Endothelial cell of umbilical vein (primary cell): Measurements from ENCODE around the gene FRS3. TPM values are rescaled to one million over a fixed set of nuclear protein-coding genes. Genes with fewer than 3 reads are reported as not detected.

ENCODE experiments used
- BruUV-seq: library from RNA; stranded (reverse); fragments of 400-500 nt; replicated peaks from 2 replicates; lab custom pipeline; 2021; lab: Mats Ljungman, UMichigan
- CTCF ChIA-PET: fragments of 300-600, 350-600 bp; sonication (Branson Sonifier 250); formaldehyde crosslinking; loops from one replicate; lab custom pipeline; 2021; ENCODE audit warnings: antibody characterized with exemption, inconsistent platforms; lab: Charles Lee
- POLR2A ChIA-PET: fragments of 300-600, 350-600 bp; sonication (Branson Sonifier 250); formaldehyde crosslinking; loops from one replicate; lab custom pipeline; 2021; ENCODE audit warnings: antibody characterized with exemption, inconsistent platforms; lab: Charles Lee
- DNase-seq: peaks from one replicate; pipeline ENCODE4 v3.0.0-alpha.2; 2011; ENCODE audit warnings: low read depth, low spot score
- FAIRE-seq: peaks from 2 replicates; lab custom pipeline; 2011; peaks lifted over from hg19 to GRCh38; lab: Jason Lieb, UNC
- H2AFZ ChIP-seq: 2 replicates; pipeline ENCODE4 v1.6.0; 2012; ENCODE audit warnings: low read depth, low read length, control low read depth, inconsistent platforms
- H3K27ac ChIP-seq: 2 replicates; pipeline ENCODE4 v1.5.1; 2011; ENCODE audit warnings: low read depth, mild to moderate bottlenecking, control low read depth, low read length, moderate library complexity; ENCODE audit not compliant: insufficient read depth
- H3K27me3 ChIP-seq, 2 experiments: 2 replicates each; pipeline versions ENCODE4 v1.6.0 to v1.6.1; 2011; ENCODE audit warnings: low read length in 2 of 2, mixed read lengths in 1 of 2; ENCODE audit not compliant: control insufficient read depth in 2 of 2, insufficient read depth in 2 of 2
- H3K36me3 ChIP-seq, 2 experiments: 2 replicates in 1 of 2; 3 replicates in 1 of 2; pipeline ENCODE4 v1.5.1; 2011; ENCODE audit warnings: low read length in 2 of 2, mild to moderate bottlenecking in 1 of 2, moderate library complexity in 1 of 2; ENCODE audit not compliant: control insufficient read depth in 2 of 2, insufficient read depth in 2 of 2; ENCODE audit errors: extremely low read depth in 1 of 2
- H3K4me1 ChIP-seq: 3 replicates; pipeline ENCODE4 v1.5.1; 2011; ENCODE audit warnings: mild to moderate bottlenecking, low read length; ENCODE audit not compliant: control insufficient read depth, insufficient read depth; ENCODE audit errors: extremely low read depth
- H3K4me2 ChIP-seq: 2 replicates; pipeline ENCODE4 v1.6.1; 2011; ENCODE audit warnings: low read length, control low read depth, mixed read lengths; ENCODE audit not compliant: insufficient read depth
- H3K4me3 ChIP-seq, 3 experiments: fragments of 200-600 bp in 1 of 3; sonication (generic), shearing (Covaris generic) in 1 of 3; replicated peaks in 1 of 3; 2 replicates each; pipeline ENCODE4 v1.5.1; 2011 to 2016; ENCODE audit warnings: control low read depth in 3 of 3, low read length in 3 of 3, mild to moderate bottlenecking in 2 of 3, inconsistent platforms in 1 of 3, low read depth in 1 of 3, moderate library complexity in 1 of 3; ENCODE audit not compliant: insufficient read depth in 1 of 3
- H3K79me2 ChIP-seq: 2 replicates; pipeline ENCODE4 v1.6.0; 2012; ENCODE audit warnings: low read length, inconsistent platforms; ENCODE audit not compliant: control insufficient read depth, insufficient read depth
- H3K9ac ChIP-seq: replicated peaks from 2 replicates; pipeline ENCODE3; 2011; ENCODE audit warnings: low read length, control low read depth; ENCODE audit not compliant: insufficient read depth; ENCODE audit errors: extremely low read depth
- H3K9me1 ChIP-seq: replicated peaks from 3 replicates; pipeline ENCODE4 v1.6.0; 2011; ENCODE audit warnings: mild to moderate bottlenecking, low read length; ENCODE audit not compliant: control insufficient read depth, insufficient read depth; ENCODE audit errors: extremely low read depth
- H3K9me3 ChIP-seq: replicated peaks from 2 replicates; pipeline ENCODE4 v1.5.1; 2012; ENCODE audit warnings: low read length, inconsistent platforms; ENCODE audit not compliant: control insufficient read depth, insufficient read depth
- H4K20me1 ChIP-seq: replicated peaks from 2 replicates; pipeline ENCODE3; 2011; ENCODE audit warnings: mild to moderate bottlenecking, low read length; ENCODE audit not compliant: control insufficient read depth, insufficient read depth; ENCODE audit errors: extremely low read depth
- EZH2 ChIP-seq: IDR thresholded peaks from 2 replicates; pipeline ENCODE4 v1.6.1; 2012; ENCODE audit warnings: borderline replicate concordance, low read depth, mild to moderate bottlenecking, moderate library complexity, low read length, inconsistent platforms; ENCODE audit not compliant: severe bottlenecking
- FOS ChIP-seq: IDR thresholded peaks from 2 replicates; pipeline ENCODE4 v1.6.1; 2011; ENCODE audit warnings: mild to moderate bottlenecking, low read length, moderate library complexity, borderline replicate concordance; ENCODE audit not compliant: insufficient read depth
- GATA2 ChIP-seq: IDR thresholded peaks from 2 replicates; pipeline ENCODE4 v1.7.0; 2011; ENCODE audit warnings: low read depth, mild to moderate bottlenecking, moderate library complexity, mixed read lengths, low read length; ENCODE audit not compliant: insufficient read length, insufficient read depth
- JUN ChIP-seq: IDR thresholded peaks from 2 replicates; pipeline ENCODE4 v1.6.1; 2011; ENCODE audit warnings: borderline replicate concordance, low read depth; ENCODE audit not compliant: insufficient read length, insufficient read depth
- MYC ChIP-seq: IDR thresholded peaks from one replicate; pipeline ENCODE4 v1.6.1; 2011; ENCODE audit warnings: mild to moderate bottlenecking, low read depth, low read length
- POLR2A ChIP-seq: IDR thresholded peaks from 2 replicates; pipeline ENCODE4 v1.6.1; 2012; ENCODE audit warnings: low read depth, mild to moderate bottlenecking, control low read depth, low read length
- POLR2AphosphoS5 ChIP-seq: IDR thresholded peaks from 2 replicates; pipeline ENCODE4 v1.6.1; 2012; ENCODE audit warnings: low read depth, mild to moderate bottlenecking, control low read depth, low read length, moderate library complexity; ENCODE audit not compliant: insufficient read depth
- dilution Hi-C: fragments of 300-500 bp; cut with MboI; formaldehyde crosslinking; loops from one replicate; pipeline ENCODE4 v1.15.0; 2019; ENCODE audit warnings: low sequenced_read_pairs; ENCODE audit not compliant: extremely low pct_ligation_motif_present
- intact Hi-C: fragments of 100-400 bp; cut with micrococcal nuclease; formaldehyde crosslinking; loops from one replicate; pipeline ENCODE4 v1.10.0; 2022
- polyA plus RNA-seq, 4 experiments: library from polyadenylated mRNA; depleted of rRNA in 3 of 4; stranded (reverse) in 3 of 4; unstranded in 1 of 4; fragments of >200 nt; gene quantifications; 2 replicates each; pipeline versions ENCODE4 v1.2.1 to v1.2.3, GENCODE V29; 2011 to 2012; ENCODE audit warnings: missing spikeins in 1 of 4
- total RNA-seq: library from RNA; stranded (reverse); gene quantifications from 2 replicates; pipeline ENCODE4 v1.2.3, GENCODE V29; 2021
- TF ChIP-seq, protein P1 (sequence below): IDR thresholded peaks from 2 replicates; pipeline ENCODE4 v1.6.1; 2011; ENCODE audit not compliant: insufficient read depth, insufficient read length
- TF ChIP-seq, protein P2 (sequence below), 2 donors: IDR thresholded peaks; 1 replicate in 1 of 2; 2 replicates in 1 of 2; pipeline ENCODE4 v1.5.1; 2011; ENCODE audit warnings: low read length in 2 of 2, mild to moderate bottlenecking in 2 of 2, moderate library complexity in 2 of 2, control low read depth in 1 of 2, inconsistent platforms in 1 of 2, low read depth in 1 of 2; ENCODE audit not compliant: insufficient read depth in 1 of 2; ENCODE audit errors: extremely low read depth in 1 of 2

The FRS3 gene
- total and polyA plus RNA-seq, 2 donors (not counting 3 experiments of a cell fraction or from before 2014, with no cell fraction given) = 5.2 to 5.3 TPM

DNA sequence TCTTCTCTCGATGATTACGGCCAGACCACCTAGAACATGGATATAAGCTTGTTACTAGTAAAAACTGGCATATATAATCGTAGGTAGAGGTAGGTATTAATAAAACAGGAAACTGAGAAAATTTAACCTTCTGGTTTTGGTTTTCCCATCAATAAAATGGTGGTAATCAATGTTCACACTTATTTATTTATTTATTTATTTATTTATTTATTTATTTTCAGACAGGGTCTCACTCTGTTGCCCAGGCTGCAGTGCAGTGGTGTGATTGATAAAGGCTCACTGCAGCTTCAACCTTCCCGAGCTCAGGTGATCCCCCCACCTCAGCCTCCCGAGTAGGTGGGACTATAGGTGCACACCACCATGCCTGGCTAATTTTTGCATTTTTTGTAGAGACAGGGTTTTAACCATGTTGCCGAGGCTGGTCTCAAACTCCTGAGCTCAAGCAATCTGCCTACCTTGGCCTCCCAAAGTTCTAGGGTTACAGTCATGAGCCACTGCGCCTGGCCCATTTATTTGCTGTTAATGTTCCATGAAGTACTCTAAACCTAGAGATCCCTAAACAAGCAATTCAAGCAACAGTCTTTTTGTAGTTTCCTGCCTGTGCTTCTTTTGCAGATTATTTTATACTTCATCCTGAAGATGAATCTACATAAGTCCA is 19.3 kb upstream of the FRS3 start:
- H3K27ac ChIP-seq = no peak overlapping the region
- peaks cover 0 to 2% of the 10 kb centered on the region in 2 experiments for H3K36me3 ChIP-seq
- no peaks in the 10 kb centered on the region for H4K20me1 ChIP-seq
- no peak overlapping the region for H2AFZ ChIP-seq
- no peak for FAIRE-seq
- no peak overlapping the region for H3K9ac ChIP-seq
- no peak for DNase-seq
- no peaks in the 10 kb centered on the region for H3K27me3 ChIP-seq
- H3K4me2 ChIP-seq = no peak overlapping the region
- dilution Hi-C loops = no loop called here
- intact Hi-C loops = no loop called here
- ChIA-PET POLR2A (no interaction called here), CTCF (interaction anchor here (1.2 to 2.2 kb wide), 5 partner anchors 11 to 245 kb away, joined by 3 to 8 read pairs (median 4); partner anchors contain the start of genes BYSL, MED20 and TOMM6)
- TF ChIP-seq POLR2A (no peak), GATA2 (no peak), POLR2AphosphoS5 (no peak), FOS (no peak), EZH2 (no peak), JUN (no peak), MYC (no peak)
- TF ChIP-seq, protein P1, sequence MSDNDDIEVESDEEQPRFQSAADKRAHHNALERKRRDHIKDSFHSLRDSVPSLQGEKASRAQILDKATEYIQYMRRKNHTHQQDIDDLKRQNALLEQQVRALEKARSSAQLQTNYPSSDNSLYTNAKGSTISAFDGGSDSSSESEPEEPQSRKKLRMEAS = no peak
- TF ChIP-seq, protein P2, sequence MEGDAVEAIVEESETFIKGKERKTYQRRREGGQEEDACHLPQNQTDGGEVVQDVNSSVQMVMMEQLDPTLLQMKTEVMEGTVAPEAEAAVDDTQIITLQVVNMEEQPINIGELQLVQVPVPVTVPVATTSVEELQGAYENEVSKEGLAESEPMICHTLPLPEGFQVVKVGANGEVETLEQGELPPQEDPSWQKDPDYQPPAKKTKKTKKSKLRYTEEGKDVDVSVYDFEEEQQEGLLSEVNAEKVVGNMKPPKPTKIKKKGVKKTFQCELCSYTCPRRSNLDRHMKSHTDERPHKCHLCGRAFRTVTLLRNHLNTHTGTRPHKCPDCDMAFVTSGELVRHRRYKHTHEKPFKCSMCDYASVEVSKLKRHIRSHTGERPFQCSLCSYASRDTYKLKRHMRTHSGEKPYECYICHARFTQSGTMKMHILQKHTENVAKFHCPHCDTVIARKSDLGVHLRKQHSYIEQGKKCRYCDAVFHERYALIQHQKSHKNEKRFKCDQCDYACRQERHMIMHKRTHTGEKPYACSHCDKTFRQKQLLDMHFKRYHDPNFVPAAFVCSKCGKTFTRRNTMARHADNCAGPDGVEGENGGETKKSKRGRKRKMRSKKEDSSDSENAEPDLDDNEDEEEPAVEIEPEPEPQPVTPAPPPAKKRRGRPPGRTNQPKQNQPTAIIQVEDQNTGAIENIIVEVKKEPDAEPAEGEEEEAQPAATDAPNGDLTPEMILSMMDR (IDR thresholded peaks at IDR 0.05; ENCODE audit: extremely low read depth in 1 of 2, insufficient read depth in 1 of 2, low read depth in 1 of 2, low read length in 2 of 2) = no peak
- H3K79me2 ChIP-seq = no peaks in the 10 kb centered on the region
- H3K9me3 ChIP-seq = no peaks in the 10 kb centered on the region
- H3K9me1 ChIP-seq = no peaks in the 10 kb centered on the region
- H3K4me1 ChIP-seq = no peaks in the 10 kb centered on the region
- BruUV-seq = no TSS peak
- H3K4me3 ChIP-seq = no peak overlapping the region
